Measurements from ENCODE around the gene ACTR1B. TPM values are rescaled to one million over a fixed set of nuclear protein-coding genes. Genes with fewer than 3 reads are reported as not detected.

The ACTR1B gene
- total and polyA plus RNA-seq, 2 donors (not counting 3 experiments of a cell fraction or from before 2014, with no cell fraction given): 49.8 to 60.9 TPM

DNA sequence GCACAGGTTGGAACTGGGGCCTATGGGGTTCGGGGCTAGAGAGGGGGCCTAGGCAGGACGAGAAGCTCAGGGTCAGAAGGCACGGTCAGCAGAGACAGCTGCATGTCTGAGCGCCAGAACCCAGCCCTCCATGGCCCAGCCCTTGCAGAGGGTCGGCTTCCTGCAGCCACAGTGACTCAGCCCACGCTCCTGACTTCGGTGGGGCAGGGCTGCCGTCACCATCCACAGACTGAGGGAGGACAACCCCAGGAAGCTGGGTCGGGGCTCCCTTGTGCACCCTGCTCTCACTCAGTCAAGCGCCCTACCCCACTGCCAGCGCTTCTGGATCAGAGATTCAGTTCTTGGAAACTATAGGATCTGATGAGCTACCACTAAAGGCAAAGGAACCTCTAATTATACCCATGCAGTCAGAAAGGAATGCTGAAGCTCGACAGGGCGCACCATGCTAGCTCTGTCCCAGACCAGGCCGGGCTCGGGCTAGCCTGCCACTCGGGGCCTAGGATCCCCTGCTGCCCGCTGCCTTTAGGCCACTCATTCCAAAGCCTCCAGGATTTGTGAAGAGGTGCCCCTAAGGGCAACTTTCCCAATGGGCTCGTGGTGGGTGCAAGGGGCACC lies 3.0 kb downstream of the ACTR1B start:
- peaks cover 13% of the 10 kb centered on the region for H3K79me2 ChIP-seq (ENCODE audit: control insufficient read depth, insufficient read depth, low read length)
- no peaks in the 10 kb centered on the region for H3K9me3 ChIP-seq (replicated peaks; ENCODE audit: control insufficient read depth, insufficient read depth, low read length)
- dilution Hi-C loops (cut with MboI; ENCODE audit: extremely low pct_ligation_motif_present, low sequenced_read_pairs): no loop called here
- TF ChIP-seq JUN (IDR thresholded peaks at IDR 0.05; ENCODE audit: borderline replicate concordance, insufficient read depth, insufficient read length, low read depth) (no peak), GATA2 (IDR thresholded peaks at IDR 0.05; ENCODE audit: insufficient read depth, insufficient read length, low read depth, low read length) (no peak), POLR2AphosphoS5 (IDR thresholded peaks at IDR 0.05; ENCODE audit: insufficient read depth, low read depth, low read length) (peak; percentile 8)
- H2AFZ ChIP-seq (ENCODE audit: low read depth, low read length): no peak overlapping the region
- H3K27ac ChIP-seq (ENCODE audit: insufficient read depth, low read depth, low read length): no peak overlapping the region
- no peak overlapping the region for H3K4me2 ChIP-seq (ENCODE audit: insufficient read depth, low read length)
- no TSS peak for BruUV-seq (replicated peaks)
- H3K4me3 ChIP-seq (replicated peaks in 1 of 3; ENCODE audit: insufficient read depth in 1 of 3, low read depth in 1 of 3, low read length in 3 of 3): no peak overlapping the region
- H3K9me1 ChIP-seq (replicated peaks; ENCODE audit: control insufficient read depth, extremely low read depth, insufficient read depth, low read length): no peaks in the 10 kb centered on the region
- intact Hi-C loops (cut with micrococcal nuclease): no loop called here
- peaks cover 18% of the 10 kb centered on the region for H3K4me1 ChIP-seq (ENCODE audit: control insufficient read depth, extremely low read depth, insufficient read depth, low read length)
- DNase-seq (ENCODE audit: low read depth, low spot score) (no peak), FAIRE-seq (no peak)
- no peaks in the 10 kb centered on the region for H3K27me3 ChIP-seq (ENCODE audit: control insufficient read depth in 2 of 2, insufficient read depth in 2 of 2, low read length in 2 of 2)
- ChIA-PET POLR2A (interaction anchor here (1.3 kb wide), 1 partner anchor 14 kb away, joined by 8 read pairs; the partner anchor contains the start of gene COX5B), CTCF (interaction anchor here (1.1 to 6.3 kb wide), 4 partner anchors 9 to 70 kb away, joined by 3 to 51 read pairs (median 25); partner anchors contain the start of gene COX5B)
- H3K36me3 ChIP-seq (ENCODE audit: control insufficient read depth in 2 of 2, extremely low read depth in 1 of 2, insufficient read depth in 2 of 2, low read length in 2 of 2): peaks cover 0 to 18% of the 10 kb centered on the region in 2 experiments
- H3K9ac ChIP-seq (replicated peaks; ENCODE audit: extremely low read depth, insufficient read depth, low read length): no peak overlapping the region
- H4K20me1 ChIP-seq (replicated peaks; ENCODE audit: control insufficient read depth, extremely low read depth, insufficient read depth, low read length): no peaks in the 10 kb centered on the region

DNA sequence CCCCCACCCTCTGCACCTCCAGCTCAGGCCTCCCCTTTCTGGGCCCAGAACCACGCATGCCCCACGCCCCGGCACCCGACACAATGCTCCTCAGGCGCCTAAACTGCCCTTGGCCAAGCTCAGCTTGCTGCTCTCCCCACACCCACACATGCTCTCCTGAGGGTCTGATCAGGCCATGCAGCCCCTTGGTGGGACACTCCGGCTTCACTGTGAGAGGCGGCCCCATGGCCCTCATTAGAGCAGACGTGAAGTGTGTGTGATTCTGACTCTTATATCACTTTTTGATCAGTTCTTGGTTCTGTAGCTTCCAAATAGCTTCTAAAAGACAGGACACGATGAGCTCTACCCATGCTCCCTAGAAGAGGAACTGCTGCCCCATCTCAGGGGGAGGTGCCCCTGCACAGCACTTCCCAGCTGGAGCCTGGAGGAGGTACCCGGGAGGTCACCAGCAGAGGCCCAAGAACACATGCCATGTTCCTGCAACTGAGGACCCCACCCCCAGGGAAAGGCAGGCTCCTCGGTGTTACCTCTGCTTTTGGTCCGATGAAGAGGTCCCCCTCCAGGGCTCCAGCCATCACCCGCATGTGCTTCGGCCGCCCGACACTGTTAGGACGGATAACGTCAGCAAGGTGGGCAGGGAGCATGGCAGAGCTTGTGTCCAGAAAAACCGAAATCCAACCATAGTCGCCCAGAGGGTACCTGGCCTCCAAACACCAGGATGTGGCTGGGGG lies 3.6 kb downstream of the ACTR1B start:
- H3K4me3 ChIP-seq (replicated peaks in 1 of 3; ENCODE audit: insufficient read depth in 1 of 3, low read depth in 1 of 3, low read length in 3 of 3): no peak overlapping the region
- H3K9me3 ChIP-seq (replicated peaks; ENCODE audit: control insufficient read depth, insufficient read depth, low read length): no peaks in the 10 kb centered on the region
- H3K79me2 ChIP-seq (ENCODE audit: control insufficient read depth, insufficient read depth, low read length): peaks cover 13% of the 10 kb centered on the region
- TF ChIP-seq JUN (IDR thresholded peaks at IDR 0.05; ENCODE audit: borderline replicate concordance, insufficient read depth, insufficient read length, low read depth) (no peak), POLR2AphosphoS5 (IDR thresholded peaks at IDR 0.05; ENCODE audit: insufficient read depth, low read depth, low read length) (peak; percentile 11)
- CTCF ChIA-PET: interaction anchor here (1.1 to 6.3 kb wide), 5 partner anchors 8 to 69 kb away, joined by 3 to 51 read pairs (median 5); partner anchors contain the start of gene COX5B
- intact Hi-C loops (cut with micrococcal nuclease) (no loop called here), dilution Hi-C loops (cut with MboI; ENCODE audit: extremely low pct_ligation_motif_present, low sequenced_read_pairs) (no loop called here)
- no peak for FAIRE-seq
- H3K27ac ChIP-seq (ENCODE audit: insufficient read depth, low read depth, low read length): no peak overlapping the region
- H3K9ac ChIP-seq (replicated peaks; ENCODE audit: extremely low read depth, insufficient read depth, low read length): no peak overlapping the region
- no peaks in the 10 kb centered on the region for H3K27me3 ChIP-seq (ENCODE audit: control insufficient read depth in 2 of 2, insufficient read depth in 2 of 2, low read length in 2 of 2)
- no peaks in the 10 kb centered on the region for H4K20me1 ChIP-seq (replicated peaks; ENCODE audit: control insufficient read depth, extremely low read depth, insufficient read depth, low read length)
- H3K4me1 ChIP-seq (ENCODE audit: control insufficient read depth, extremely low read depth, insufficient read depth, low read length): peaks cover 18% of the 10 kb centered on the region
- no peaks in the 10 kb centered on the region for H3K9me1 ChIP-seq (replicated peaks; ENCODE audit: control insufficient read depth, extremely low read depth, insufficient read depth, low read length)
- no peak for DNase-seq (ENCODE audit: low read depth, low spot score)
- no peak overlapping the region for H3K4me2 ChIP-seq (ENCODE audit: insufficient read depth, low read length)
- peaks cover 0 to 18% of the 10 kb centered on the region in 2 experiments for H3K36me3 ChIP-seq (ENCODE audit: control insufficient read depth in 2 of 2, extremely low read depth in 1 of 2, insufficient read depth in 2 of 2, low read length in 2 of 2)
- POLR2A ChIA-PET: interaction anchor here (1.3 kb wide), 1 partner anchor 13 kb away, joined by 8 read pairs; the partner anchor contains the start of gene COX5B
- no peak overlapping the region for H2AFZ ChIP-seq (ENCODE audit: low read depth, low read length)
- BruUV-seq (replicated peaks): no TSS peak
